CD4-positive, alpha-beta T cell treated with Interleukin-1 beta for 1 hour (primary cell): ENCODE data around the gene ECEL1.

Experiments
- DNase-seq, 2 donors: peaks; one replicate each; pipeline ENCODE4 v3.0.0-alpha.2; 2020 to 2022

Gene ECEL1

DNA sequence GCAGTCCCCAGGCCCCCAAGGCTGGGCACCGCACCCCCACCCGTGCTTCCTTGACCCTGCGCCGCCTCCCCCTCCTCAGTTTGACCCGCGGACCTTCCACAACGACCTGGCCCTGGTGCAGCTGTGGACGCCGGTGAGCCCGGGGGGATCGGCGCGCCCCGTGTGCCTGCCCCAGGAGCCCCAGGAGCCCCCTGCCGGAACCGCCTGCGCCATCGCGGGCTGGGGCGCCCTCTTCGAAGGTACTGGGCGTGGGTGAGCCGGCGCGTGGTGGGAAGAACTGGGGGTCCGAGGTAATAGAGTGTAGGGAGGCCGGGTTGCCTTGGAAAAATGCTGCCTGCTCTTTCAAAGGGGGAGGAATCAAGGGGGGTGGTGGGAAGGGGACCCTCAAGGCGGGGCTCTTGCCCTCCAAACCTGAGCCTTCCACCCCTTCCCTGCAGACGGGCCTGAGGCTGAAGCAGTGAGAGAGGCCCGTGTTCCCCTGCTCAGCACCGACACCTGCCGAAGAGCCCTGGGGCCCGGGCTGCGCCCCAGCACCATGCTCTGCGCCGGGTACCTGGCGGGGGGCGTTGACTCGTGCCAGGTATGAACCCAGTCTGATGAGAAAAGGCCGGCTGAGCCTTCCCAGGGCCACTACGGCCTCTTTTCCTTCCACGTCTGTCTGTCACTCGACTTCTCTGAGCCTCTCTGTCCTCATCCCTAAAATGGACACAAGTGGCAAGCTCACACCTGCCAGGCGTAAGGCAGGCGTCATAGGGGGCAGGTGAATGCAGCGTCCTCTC lies 35.2 kb upstream of the ECEL1 start:
- DNase-seq = no peak

GRCh38 chr2:232521959-232522622 lies 34.5 kb upstream of the ECEL1 start:
- peak; percentile 42 to 54 for DNase-seq

DNA sequence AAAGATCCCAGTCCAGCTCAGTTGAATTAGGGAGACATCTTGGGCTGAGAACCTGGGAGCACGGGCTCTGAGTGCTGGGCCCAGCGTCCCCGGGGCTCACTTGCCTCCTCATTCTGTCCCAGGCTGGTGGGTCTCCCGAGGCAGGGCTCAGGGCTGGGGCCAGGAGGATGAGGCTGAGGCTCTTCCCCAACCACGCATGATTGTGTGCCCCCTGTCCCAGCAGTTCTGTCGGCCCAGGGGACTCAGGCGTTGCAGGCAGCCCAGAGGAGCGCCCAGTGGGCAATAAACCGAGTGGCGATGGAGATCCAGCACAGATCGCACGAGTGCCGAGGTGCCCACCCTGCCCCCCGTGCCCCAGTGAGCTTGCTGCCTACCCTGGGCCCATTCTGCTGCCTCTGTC lies 33.5 kb upstream of the ECEL1 start:
- no peak for DNase-seq

GRCh38 chr2:232520489-232520888 lies 32.9 kb upstream of the ECEL1 start:
- no peak for DNase-seq

DNA sequence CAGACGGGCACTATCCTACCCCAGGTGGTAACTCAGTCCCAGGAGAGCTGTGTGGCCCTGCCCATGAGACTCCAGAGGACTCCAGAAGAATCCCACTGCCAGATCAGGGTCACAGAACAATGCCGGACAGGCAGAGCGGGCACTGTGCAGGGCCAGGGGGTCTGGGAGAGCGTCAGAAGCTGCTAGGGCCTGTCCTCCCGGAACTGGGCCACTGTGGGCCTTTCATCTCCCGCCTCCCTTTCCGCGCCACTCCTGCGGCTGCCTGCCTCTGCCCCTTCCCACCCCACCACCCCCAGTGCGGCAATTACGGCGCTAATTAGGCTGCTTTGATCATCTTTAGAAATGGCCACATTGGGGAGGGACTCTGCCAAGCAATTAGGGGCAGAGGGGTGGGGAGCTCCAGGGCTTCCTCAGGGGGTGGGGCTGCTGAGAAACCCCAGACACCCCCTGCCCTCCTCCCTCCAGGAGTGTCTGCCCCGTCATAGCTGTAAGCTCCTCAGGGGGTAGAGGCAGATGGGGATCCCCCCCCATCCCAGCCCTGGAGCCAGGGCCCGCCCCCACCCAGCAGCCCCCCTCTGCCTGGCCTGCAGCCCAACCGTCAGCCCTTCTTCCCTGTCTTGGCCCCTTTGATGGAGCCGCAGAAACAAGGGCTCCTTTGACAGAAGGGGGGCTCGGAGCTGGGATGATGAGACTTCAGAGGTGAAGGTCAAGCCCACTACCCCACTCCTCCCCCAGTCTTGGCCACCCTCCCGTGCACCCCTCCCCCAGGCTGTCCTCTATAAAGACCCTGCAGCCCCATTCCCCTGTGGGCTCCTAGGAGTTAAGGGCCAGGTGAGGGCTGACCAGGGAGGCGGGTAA lies 32.2 kb upstream of the ECEL1 start, which contains the start of gene PRSS56:
PRSS56 (plus strand) TSS at position 808 of the 858 bp plus-strand sequence. CDS start 211 bp downstream, outside the sequence.
- no peak for DNase-seq

GRCh38 chr2:232518844-232519243 lies 31.2 kb upstream of the ECEL1 start:
- DNase-seq = no peak

DNA sequence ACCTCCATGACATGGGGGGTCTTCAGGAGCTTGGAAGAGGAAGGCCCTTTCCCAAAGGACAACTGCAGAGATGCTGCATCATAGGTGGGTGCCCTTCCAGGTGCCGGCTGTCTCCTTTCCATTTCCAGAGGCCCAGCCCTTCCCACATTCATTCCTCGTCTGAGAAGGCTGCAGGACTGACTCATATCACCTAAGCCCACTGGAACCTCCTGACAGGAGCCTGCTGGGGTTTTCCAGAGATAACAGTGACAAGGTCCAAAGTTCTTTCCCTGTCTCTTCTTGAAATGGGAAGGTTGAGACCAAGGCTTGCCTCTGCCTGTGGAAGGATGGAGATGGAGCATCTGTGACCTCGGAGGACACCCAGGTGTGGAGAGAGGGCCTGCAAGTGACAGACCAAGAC lies 28.9 kb upstream of the ECEL1 start:
- DNase-seq = no peak

GRCh38 chr2:232515639-232516038 lies 28.0 kb upstream of the ECEL1 start:
- no peak for DNase-seq

- DNase-seq = no peak
These were observed 25.7 kb upstream of the ECEL1 start for GRCh38 chr2:232513353-232513752.

- DNase-seq = no peak
These were observed 25.0 kb upstream of the ECEL1 start for GRCh38 chr2:232512602-232513001.

DNA sequence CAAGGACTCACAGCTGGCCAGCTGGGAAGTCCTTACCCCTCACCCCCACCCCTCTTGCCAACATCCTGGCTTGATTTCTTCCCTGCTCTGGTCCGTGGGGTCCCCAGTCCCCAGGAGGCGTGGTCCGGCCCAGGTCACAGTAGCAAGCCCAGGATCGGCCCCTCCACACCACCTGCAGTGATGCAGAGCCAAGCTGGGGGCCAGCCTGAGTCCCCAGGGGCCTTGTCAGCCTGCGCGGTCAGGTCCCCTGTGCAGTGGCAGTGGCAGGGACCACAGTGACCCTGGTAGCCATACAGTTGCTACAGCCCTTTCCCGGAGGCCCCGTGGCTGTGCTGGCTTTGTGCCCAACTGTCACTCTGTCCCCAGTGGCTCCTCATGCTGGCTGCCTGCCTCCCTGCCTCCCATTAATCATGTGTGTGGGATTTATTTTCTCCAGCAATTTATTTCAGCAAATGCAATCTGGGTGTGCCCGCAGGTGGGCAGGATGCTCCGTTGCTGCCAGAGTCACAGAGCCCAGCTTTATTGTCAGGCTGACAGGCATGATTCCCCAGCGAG lies 23.8 kb upstream of the ECEL1 start:
- DNase-seq = no peak

- DNase-seq = no peak
These were observed 20.6 kb upstream of the ECEL1 start for GRCh38 chr2:232508251-232508650.

- DNase-seq = no peak
These were observed 19.1 kb upstream of the ECEL1 start for GRCh38 chr2:232506709-232507108.

GRCh38 chr2:232505856-232506255 lies 18.2 kb upstream of the ECEL1 start:
- no peak for DNase-seq

DNA sequence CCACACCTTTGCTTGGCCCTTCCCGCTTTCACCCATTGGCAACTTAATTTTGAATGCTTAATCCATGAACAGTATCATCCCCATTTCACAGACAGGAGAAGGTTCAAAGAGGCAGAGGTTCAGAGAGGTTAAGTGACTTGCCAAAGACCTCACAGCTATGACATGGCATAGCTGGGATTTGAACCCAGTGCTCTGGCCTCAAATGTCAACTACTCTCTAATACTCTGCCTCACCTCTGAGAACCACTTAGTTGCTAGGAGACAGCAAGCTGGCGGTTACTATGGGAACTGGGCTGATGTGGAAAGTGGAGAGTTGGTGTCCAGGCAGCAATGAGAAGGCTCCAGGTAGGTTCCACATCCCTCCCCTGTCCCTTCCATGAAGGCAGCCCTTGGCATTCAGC lies 16.8 kb upstream of the ECEL1 start:
- DNase-seq = no peak

GRCh38 chr2:232503809-232504323 lies 16.2 kb upstream of the ECEL1 start:
- DNase-seq = no peak

- DNase-seq = peak; percentile 12 to 51
These were observed 15.5 kb upstream of the ECEL1 start for GRCh38 chr2:232502911-232503808.

- DNase-seq = peak in 1 of 2 donors; percentile 38
These were observed 14.9 kb upstream of the ECEL1 start for GRCh38 chr2:232502511-232502910.

- DNase-seq = no peak
These were observed 14.3 kb upstream of the ECEL1 start for GRCh38 chr2:232501794-232502390.

DNA sequence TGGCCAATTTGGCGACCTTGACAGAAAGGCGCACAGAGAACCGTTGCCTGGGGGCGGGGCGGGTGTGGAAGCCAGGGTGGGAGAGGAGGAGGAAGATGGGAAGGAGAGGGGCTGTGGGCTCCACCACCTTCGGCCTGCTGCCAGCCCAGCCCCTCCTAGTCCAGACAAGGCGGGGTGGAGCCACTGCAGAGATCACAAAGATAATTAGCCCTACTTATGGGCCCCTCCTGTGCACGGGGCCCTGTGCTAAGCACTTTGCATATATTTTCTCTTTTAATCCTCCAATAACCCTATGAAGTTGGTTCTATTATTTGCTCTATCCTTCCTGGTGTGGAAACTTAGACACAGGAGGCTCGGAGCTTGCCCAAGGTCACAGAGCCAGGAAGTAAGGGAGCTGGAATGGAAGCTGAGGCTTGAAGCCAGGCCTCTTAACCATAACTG lies 13.7 kb upstream of the ECEL1 start:
- no peak for DNase-seq

- no peak for DNase-seq
These were observed 10.8 kb upstream of the ECEL1 start for GRCh38 chr2:232498452-232498851.
